Forelimb muscle (tissue), 1 donor: ENCODE results near the gene CRP. TPM values are rescaled to one million over a fixed set of nuclear protein-coding genes. Genes with fewer than 3 reads are reported as not detected.
"Not testable (repeated sequence)": the region's sequence is repeated elsewhere in the genome, so short reads cannot be mapped to it uniquely, and the experiment has no call there.

ENCODE experiments used
- DNase-seq: peaks from one replicate; pipeline ENCODE4 v3.0.0-alpha.2; 2013; ENCODE audit warnings: low read depth
- polyA plus RNA-seq: library from polyadenylated mRNA; unstranded; fragments of 120-200 nt; gene quantifications from one replicate; pipeline ENCODE4 v1.2.1, GENCODE V29; 2013; ENCODE audit not compliant: insufficient read length

CRP gene
- polyA plus RNA-seq: not detected

GRCh38 chr1:159714529-159714928 lies at the start of gene CRP:
TSS of gene CRP (minus strand) at chr1:159714589. CDS start at chr1:159714485, 104 bp downstream.
- DNase-seq: no peak

- no peak for DNase-seq
These were observed 49.3 kb upstream of the CRP start for GRCh38 chr1:159763686-159764085.

GRCh38 chr1:159756397-159756796 lies 42.0 kb upstream of the CRP start:
- no peak for DNase-seq

GRCh38 chr1:159755451-159756007 lies 41.1 kb upstream of the CRP start:
- no peak for DNase-seq

- DNase-seq: no peak
These were observed 39.0 kb upstream of the CRP start for GRCh38 chr1:159753386-159753785.

GRCh38 chr1:159752135-159752580 lies 37.8 kb upstream of the CRP start:
- DNase-seq: no peak

- DNase-seq: no peak
These were observed 36.6 kb upstream of the CRP start for GRCh38 chr1:159751031-159751430.

GRCh38 chr1:159750621-159751020 lies 36.2 kb upstream of the CRP start:
- no peak for DNase-seq

GRCh38 chr1:159749630-159750029 lies 35.2 kb upstream of the CRP start:
- DNase-seq: no peak

- no peak for DNase-seq
These were observed 34.0 kb upstream of the CRP start for GRCh38 chr1:159748370-159748769.

GRCh38 chr1:159746666-159747065 lies 32.3 kb upstream of the CRP start:
- no peak for DNase-seq

GRCh38 chr1:159743651-159744410 lies 29.4 kb upstream of the CRP start:
- DNase-seq: no peak

- no peak for DNase-seq
These were observed 23.0 kb upstream of the CRP start for GRCh38 chr1:159737238-159737916.

- DNase-seq: not testable (repeated sequence)
These were observed 8.8 kb upstream of the CRP start for GRCh38 chr1:159723188-159723587.

GRCh38 chr1:159719990-159720389 lies 5.6 kb upstream of the CRP start:
- DNase-seq: no peak

GRCh38 chr1:159715855-159716254 lies 1.5 kb upstream of the CRP start:
- DNase-seq: no peak

- DNase-seq: no peak
These were observed 2.3 kb downstream of the CRP start for GRCh38 chr1:159712080-159712479.

GRCh38 chr1:159707472-159708260 lies 6.7 kb downstream of the CRP start:
- DNase-seq: no peak

- DNase-seq: no peak
These were observed 8.5 kb downstream of the CRP start for GRCh38 chr1:159705904-159706256.

- DNase-seq: no peak
These were observed 9.0 kb downstream of the CRP start for GRCh38 chr1:159705251-159705903.

- DNase-seq: no peak
These were observed 9.9 kb downstream of the CRP start for GRCh38 chr1:159704481-159704880.

- no peak for DNase-seq
These were observed 14.1 kb downstream of the CRP start for GRCh38 chr1:159700312-159700711.
